Nucleus accumbens (tissue), 56 donors: Measurements from ENCODE around the gene FAT1.
"Not testable (repeated sequence)": the region's sequence is repeated elsewhere in the genome, so short reads cannot be mapped to it uniquely, and the experiment has no call there.

Experiments
- DNase-seq, 56 donors: peaks; one replicate each; lab custom pipeline; 2025; lab: John Stamatoyannopoulos, UW

FAT1 gene

DNA sequence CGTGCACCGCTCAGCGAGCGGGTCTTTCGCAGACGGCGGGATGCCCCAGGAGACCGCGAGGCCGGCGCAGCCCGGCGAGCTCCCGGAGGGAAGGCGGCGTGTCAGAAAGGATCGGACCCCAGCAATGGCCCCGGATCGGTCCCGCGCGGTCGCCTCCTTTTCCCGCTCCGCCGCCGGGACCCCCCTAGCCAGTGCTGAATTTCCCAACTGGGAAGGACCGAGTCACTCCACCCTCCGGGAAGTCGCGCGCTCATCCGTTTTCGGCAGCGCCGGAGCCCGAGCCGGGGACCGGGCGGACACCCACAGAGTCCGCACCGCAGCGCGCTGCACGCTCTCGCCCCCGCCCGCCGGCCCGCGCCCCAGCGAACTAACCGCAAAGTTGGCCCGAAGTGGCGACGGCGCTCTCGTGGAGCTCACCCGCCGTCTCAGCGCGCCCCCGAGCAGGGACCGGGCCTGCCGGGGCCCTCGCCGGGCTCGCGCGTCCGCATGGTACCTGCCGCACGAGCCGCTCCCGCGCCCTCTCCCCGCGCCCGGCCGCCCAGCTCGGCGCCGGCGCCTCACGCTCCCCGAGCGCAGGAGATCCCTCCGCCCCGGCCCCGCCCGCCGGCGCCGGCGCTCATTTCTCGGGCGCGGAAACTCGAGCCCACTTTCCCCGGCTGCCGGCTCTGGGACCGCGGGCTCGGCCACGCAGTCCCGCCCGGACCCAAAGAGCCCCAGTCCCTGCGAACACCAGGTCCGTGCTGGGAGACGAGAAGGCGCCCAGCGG is at the start of gene FAT1:
TSS of gene FAT1 (minus strand) at position 565 of the 766 bp plus-strand sequence. CDS start 14,029 bp downstream, outside the sequence.
- peak in 40 of 56 donors; percentile 20 to 75 (median 44) for DNase-seq

- DNase-seq: no peak
Observed at GRCh38 chr4:186772936-186773487, 49.4 kb upstream of the FAT1 start.

- no peak for DNase-seq
Observed at GRCh38 chr4:186771624-186772023, 48.0 kb upstream of the FAT1 start.

- DNase-seq: no peak
Observed at GRCh38 chr4:186770481-186771175, 47.0 kb upstream of the FAT1 start.

GRCh38 chr4:186767794-186768193 is 44.1 kb upstream of the FAT1 start:
- no peak for DNase-seq

DNA sequence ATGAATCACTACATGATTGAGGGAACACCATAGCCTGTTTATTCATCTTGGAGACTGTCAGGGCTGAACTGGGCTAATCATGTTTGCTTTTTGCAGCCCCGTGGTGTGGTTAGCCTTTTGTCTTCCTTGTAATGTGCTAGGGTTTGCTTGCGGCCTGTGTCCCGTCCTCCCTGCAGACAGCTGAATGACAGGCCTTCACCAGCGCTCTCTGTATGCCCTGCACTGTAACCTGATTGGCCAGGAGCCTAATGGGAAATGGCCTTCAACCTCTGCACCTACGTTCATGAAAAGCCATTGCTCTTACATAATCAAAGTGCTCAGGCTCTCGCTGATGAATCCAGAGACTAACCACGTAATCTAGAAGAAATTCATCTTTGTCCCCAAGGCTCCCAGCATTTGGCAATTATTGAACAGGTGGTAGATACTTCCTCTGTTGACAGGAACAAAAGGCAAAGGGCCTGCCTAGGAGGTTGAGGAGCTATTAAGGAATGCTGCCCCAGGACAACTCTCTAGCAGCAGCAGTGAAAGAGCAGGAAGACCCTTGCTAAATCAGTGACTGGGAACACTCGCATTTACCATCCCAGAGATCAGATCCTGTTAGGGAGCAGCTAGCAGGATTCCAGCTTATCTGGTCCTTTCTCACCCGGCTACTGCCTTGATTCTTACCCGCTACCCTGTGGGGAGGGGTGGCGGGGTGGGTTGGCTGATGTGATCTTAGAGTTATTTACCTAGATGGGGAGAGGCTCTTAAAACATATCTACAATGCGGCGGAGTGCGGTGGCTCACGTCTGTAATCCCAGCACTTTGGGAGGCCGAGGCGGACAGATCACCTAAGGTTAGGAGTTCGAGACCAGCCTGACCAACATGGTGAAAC is 42.3 kb upstream of the FAT1 start:
- DNase-seq: no peak

DNA sequence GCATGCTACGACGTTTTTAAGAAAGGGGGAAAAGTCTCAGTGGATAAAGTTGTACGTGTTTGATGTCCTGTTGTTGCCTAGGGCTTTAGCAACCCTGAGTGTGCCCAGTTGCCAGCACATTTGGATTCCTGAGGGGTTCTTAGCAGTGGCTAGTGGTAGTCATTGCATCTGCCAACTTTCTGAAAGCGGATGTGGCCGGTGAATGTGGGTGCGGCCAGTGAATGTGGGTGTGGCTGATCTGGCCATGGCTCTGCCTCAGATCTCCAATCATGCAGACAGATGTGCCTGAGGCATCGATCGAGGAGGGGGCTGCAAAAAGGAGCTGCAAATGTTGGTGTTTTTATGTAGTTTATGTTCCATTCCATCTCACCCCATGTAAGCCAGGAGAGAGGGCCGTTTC is 41.5 kb upstream of the FAT1 start:
- no peak for DNase-seq

DNA sequence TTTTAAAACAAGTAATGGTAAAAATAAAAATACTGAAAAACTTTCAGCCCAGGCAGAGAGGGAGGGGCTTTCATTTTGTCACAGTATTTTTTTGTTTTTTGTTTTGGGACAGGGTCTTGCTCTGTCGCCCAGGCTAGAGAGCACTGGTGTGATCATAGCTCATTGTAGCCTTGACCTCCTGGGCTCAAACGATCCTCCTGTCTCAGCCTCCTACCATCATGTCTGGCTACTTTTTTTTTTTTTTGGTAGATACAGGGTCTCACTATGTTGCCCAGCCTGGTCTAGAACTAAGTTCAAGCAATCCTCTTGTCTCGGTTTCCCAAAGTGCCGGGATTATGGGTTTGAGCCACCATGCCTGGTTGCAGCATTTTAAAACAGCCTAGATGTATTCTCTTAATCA is 40.8 kb upstream of the FAT1 start:
- no peak for DNase-seq

DNA sequence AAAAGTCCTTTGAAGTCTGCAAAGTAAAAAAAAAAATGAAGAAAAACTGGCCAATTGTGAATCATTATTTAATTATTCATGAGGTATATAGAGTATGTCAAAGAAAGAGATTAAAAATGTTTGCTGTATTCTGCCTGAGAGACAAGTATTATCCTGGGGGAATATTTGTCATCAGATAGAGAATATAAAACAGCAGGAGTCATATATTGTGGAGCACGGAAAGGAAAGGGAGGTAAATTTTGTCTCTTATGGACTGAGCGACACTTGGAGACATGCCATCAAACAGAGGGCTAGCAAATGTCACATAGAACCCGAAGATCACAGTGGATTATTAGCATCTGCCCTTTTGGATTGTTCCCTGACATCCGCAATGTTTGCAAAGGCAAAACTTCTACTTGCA is 39.2 kb upstream of the FAT1 start:
- DNase-seq: no peak

- no peak for DNase-seq
Observed at GRCh38 chr4:186762361-186762760, 38.7 kb upstream of the FAT1 start.

DNA sequence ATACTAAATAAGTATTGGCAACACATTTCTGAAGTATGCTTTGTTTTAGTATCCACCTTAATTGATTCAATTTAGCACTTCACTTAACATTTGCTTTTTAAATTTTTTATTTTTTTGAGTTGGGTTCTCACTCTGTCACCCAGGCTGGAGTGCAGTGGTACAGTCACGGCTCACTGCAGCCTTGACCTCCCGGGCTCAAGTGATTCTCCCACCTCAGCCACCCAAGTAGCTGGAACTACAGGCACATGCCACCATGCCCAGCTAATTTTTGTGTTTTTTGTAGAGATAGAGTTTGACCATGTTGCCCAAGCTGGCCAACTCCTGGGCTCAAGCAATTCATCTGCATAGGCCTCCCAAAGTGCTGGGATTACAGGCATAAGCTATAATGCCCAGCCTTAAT is 38.3 kb upstream of the FAT1 start:
- not testable (repeated sequence) for DNase-seq

GRCh38 chr4:186761393-186761792 is 37.7 kb upstream of the FAT1 start:
- peak in 8 of 56 donors; percentile 1 to 20 (median 6) for DNase-seq

- DNase-seq: no peak
Observed at GRCh38 chr4:186760576-186760975, 36.9 kb upstream of the FAT1 start.

- DNase-seq: no peak
Observed at GRCh38 chr4:186759990-186760389, 36.3 kb upstream of the FAT1 start.

- DNase-seq: no peak
Observed at GRCh38 chr4:186758929-186759682, 35.5 kb upstream of the FAT1 start.

DNA sequence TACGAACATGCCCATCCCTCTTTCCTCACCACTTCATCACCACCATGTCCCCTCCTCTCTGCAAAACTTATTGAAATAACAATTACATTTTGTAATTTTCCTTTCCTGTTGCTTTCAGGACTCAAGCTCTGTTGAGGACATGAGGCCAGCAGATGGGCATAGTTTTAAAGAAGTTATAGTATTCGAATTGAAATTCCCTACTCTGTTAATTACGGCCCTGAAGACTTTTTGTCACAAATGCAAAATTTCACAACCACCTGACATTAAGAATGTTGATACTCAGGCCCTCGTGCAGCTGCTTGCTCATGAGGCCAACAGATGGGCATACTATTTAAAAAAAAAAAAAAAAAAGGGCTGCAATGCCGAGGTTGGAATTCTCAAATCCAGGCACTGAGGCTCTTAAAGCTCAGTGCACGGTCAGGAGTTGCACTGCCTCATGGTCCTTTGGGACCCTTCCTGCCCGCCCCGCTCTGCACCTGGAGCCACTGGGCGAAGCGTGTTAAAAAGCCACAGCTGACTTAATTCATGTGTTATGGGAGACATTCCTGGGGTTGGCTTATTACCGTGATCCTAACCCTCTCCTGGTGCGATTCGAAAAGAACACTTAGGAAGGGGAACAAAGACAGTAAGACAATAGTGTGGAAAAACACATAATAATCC is 34.2 kb upstream of the FAT1 start:
- DNase-seq: no peak

GRCh38 chr4:186756550-186756949 is 32.9 kb upstream of the FAT1 start:
- not testable (repeated sequence) for DNase-seq

- DNase-seq: no peak
Observed at GRCh38 chr4:186755550-186756519, 32.2 kb upstream of the FAT1 start.
